GOT3 (cell line): ENCODE data around the gene SH3RF1.

ENCODE experiments used
- DNase-seq: peaks from one replicate; lab custom pipeline; 2025; ENCODE audit warnings: mixed read lengths; lab: John Stamatoyannopoulos, UW

The SH3RF1 gene

DNA sequence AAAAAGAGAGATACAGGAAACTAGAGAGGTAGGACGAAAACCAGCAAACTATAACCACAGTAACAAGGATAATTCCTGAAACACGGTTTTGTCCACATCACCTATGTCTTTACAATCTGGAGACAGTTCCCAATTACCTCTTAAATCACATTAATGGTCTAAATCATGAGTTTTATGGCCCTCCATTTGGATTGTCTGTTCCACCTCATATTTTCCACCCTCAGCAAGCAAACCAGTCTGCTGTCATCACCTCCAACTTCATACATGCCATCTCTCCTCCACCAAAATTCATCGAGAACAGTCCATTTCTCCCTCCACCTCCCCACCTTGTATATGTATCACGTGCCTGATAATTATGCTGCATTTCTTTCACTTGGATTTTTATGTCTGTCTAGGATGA lies 107.3 kb downstream of the SH3RF1 start:
- no peak for DNase-seq

DNA sequence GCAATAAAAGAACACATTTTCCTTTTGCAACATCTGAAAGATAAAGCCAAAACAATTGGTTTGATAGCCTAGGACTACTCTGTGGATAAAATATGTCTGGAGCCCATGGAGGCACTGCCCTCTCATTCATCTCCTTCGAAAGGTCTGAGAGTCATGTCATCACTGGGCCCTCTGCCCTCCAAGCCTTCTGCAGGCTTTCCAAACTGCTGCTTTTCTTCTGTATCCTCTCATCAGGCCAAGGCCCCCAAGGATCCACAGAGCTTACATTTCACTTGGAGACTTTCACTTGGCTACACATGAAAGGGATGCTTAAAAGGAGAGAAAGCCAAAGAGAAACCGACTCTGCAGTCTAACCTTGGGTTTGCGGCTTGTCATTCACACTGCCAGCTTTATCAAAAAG lies 109.9 kb downstream of the SH3RF1 start:
- DNase-seq: no peak

DNA sequence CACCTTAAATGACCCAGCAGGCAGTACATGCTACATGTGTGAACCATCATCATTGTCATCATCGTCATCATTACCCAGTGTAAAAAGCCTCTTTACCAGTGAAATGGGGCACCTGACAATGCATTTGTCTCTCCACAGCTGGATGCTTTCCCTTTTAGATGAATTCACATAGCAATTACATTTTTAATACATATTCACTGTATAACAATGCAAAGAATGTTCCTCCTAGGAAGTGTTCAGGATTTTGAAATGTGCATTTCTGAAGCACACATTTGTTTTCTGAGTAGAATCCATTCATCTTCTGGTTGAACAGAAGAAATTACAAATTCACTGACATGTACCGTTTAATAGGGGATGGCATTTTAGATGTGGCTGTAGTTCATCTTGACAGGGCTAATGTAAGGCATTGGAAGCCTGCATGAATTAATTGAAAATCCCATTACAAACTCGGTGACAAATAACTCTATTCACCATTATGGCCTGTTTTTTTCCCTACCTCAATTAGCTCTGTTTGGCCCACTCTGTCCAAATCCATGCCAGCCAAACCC lies 111.1 kb downstream of the SH3RF1 start:
- no peak for DNase-seq

DNA sequence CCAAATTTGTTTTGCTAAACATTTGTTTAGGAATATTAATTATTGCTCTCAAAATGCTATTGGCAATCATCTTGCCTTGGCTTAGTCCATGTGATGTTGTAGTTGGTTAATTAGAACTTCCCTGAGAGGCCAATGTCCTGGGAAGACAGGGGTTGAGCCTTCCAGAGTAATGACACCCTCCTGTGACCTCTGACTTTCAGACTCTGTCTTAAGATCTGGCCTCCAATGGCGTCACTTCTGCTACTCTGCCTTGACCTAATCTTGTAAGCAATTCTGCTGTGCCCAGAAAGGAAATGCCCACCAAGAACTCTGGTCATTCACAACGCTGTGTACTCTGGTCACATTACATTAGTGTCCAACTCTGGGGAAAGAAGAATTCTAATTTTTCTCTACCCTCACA lies 111.9 kb downstream of the SH3RF1 start:
- no peak for DNase-seq

DNA sequence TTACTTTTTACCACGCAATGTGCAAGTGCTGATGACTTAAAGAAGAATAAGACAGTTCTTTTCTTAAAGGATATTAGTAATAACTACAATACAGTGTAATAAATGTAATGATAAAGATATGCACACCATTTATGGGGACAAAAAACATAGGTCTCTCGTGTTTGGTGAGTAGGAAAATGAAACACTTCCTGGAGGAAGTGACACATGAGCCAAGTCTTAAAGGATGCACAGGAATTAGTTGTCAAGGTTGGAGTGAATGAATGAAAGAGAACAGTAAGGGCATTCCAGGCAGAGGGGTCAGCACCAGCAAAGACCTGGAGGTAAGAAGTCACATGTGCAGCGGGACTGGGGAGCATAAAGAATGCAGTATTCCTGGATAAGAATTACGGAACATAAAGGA lies 112.7 kb downstream of the SH3RF1 start:
- DNase-seq: no peak

DNA sequence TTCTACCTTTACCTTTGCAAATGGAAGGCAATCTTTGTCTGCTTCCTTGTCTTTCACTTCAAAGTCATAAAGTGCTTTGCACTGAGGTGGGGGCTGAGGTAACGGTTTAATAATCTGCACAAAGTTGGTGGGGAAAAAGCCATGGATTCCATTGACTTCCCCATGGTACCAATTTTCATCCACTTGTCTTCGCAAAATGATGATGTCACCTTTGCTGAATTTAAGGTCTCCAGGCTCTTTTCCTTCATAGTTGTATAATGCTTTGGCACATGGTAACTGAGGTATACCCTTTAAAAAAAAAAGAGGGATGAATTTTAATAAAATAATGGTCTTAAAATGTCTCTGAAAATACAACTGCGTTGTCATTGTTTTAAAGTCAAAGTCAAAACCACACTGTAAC lies 114.4 kb downstream of the SH3RF1 start:
- no peak for DNase-seq

DNA sequence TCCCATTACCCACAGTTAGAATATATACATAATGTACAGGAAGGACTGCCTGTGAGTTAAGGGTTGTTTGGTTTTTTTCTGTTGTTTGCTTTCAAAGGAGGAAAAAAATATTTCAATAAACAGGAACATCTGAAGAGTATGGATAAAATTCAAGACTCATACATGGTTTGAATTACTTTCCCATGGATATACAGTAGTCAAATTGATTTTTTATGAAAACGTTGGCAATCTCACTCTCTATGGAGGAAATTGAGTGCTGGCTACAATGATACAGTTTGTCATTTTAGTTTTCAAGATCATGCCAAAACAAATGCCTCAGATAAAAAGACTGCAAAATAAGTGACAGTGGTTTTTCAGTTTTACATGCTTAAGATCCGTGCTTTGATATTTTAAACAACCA lies 116.6 kb downstream of the SH3RF1 start:
- DNase-seq: no peak

DNA sequence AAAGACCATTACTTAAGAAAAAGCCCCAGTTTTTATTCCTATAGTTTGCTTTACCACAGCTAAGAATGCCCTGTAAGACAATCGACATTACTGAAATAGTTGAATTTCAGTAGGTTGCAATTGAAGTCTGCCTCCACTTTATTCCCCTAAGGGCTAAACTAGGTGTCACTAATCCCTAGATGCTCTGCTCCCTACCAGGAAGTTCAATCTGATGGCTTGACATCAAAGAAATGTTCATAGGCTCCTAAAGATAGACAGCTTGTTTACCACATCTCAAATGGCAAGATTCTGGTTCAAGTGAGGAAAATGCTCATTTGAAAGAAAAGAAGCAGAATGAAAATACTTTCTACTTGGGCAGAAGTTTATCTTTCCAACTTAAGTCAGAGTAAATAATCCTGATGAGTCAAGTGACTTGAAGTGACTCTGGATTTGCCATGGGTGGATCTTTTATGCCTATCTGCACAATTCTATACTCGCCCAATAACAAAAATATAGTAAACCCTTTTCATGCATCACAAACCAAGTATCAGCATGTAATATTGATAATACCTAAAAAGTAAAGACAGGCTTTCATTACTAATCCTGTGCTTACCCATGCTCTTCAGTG lies 117.2 kb downstream of the SH3RF1 start:
- DNase-seq: no peak

DNA sequence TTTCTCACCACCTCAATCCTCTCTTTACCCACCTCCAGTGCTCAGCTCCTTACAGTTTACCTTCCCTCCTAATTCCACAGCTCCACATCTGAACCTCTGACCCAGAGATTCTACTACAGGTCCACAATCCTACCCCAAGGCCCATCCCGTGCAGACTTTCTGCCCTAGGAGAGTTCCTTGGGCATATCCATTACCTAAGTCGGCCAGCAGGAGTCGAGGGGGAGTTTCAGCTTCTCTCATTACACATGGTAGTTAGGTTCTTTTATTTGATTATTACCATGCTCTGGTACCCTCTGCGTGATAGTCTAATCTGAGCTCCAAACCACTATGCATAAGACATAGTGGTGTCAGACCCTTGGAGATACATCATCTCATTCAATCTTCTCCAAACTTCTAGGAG lies 117.9 kb downstream of the SH3RF1 start:
- no peak for DNase-seq

DNA sequence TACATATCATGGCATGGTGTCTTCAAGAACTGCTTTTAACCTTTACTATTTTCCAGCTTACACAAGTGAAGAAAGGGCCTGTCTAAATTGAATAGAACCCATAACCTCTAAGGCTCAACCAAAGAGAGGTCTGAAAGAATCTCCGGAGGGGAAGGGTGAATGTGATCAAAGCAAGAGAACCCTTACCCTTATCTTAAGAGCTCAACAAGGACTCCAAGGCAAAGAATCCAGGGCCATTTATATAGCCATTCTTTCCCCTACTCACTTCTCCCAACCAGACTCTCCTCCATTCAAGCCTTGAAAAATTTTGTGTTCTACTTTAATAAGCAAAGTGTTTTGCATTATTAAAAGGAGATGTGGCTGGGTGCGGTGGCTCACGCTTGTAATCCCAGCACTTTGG lies 118.7 kb downstream of the SH3RF1 start:
- DNase-seq: no peak

DNA sequence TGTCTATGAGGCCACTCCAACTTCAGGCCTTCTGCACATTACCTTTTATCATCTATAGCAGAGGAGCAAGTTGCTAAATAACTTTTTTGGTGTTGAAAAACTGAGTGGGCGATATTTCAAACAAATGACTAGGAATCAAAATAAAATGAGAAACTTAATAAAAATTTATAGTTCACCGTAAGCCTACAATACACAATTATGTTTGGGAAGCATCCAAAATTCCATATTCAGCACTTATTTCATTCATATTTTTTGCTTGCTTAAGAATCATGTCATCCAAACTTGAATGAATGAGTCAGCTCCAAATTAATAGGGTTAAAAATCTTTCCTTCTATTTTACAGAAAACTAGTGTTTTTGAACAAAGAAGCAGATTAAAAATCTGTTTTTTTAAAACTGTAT lies 119.1 kb downstream of the SH3RF1 start:
- DNase-seq: no peak

DNA sequence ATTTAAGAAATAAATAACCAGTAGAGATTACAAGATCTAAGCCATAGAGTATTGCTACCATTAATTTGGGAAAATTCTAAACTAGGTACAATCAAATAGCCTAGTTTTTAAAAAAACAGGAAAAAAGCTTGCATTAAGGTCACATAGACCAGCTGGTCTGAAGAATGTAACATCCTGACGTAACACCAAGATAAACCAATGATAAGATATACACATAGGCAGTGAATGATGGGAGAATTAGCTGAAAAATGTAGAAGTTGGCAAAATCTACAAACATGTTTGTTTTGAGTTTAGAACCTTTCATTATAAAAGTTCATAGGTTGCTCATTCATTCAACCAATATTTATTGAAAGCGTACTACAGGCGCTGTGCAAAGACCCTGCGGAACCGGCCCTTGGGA lies 120.0 kb downstream of the SH3RF1 start:
- no peak for DNase-seq

DNA sequence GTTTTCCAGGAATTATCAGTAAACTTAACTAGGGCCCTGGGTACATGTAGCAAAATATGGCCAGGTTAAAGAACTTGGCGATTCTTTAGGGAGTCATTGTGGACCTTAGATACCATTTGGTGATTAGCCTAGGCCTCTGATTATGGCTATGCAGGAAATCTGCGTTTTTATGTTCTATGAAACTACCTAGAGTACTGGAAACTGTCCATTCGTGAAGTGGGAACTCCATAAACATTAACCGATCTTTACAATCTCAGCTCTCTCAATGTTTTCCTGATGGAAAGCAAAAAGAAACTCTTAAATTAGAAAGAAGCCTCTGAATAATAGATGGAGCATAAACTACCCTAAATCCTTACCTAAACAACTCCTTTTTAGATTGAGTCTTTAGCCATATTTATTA lies 121.9 kb downstream of the SH3RF1 start:
- no peak for DNase-seq

DNA sequence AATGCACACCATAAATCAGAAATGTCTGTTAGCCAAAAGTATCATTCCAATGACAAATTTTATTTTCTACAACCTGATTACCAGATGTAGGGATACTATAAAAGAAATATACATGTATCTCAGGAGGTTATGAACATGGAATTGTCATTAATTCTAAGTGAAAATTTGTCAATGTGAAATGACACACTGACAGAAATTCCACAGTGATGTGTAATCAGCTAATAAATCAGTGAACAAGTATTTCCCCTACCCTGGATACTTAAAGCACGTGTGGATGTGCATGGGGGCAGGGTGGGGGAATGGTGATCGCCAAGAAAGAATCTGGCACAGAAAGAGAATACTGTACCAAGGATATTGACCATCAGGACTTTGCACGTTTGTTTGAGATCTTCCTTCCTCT lies 123.6 kb downstream of the SH3RF1 start:
- DNase-seq: no peak

DNA sequence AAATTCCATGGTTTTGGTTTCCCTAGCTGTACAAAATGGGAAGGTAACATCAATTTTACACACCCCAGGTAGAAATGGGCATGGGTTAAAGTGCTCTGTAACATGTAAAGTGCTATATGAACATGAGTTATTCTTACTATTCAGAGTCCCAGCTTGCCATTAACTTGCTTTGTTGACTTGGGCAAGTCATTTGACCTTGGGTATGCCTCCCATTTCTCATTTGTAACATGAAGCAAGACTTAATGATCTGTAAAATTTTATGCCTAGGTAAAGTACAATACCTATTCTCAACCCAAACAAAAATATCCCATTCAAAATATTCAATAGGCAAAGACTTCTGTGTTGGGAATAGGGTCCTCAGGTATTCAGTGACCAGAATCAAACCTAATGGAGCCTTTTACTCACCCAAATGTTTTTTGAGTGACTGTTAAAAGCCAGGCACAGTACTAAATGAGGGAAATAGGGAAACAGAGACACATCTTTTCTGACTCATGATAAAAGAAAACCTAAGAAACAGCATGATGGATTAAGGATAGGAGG lies 126.6 kb downstream of the SH3RF1 start:
- DNase-seq: no peak

DNA sequence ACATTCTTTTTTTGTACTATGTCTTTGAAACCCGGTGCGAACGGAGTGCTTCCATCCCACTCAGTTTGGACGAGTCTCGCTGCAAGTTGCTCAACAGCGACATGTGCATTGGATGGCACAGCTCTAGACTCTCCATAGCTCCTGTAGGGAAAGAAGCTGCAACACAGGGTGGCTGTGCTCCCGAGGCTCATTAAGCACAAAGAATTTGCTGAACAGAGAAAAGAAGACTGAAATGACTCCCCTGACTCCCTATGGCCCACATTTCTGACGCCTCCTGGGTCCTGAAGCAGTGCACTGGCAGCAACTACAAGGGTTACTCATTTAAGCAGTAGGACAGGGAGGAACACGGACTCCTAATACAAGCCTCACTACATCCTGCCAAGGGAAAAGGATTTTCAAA lies 127.4 kb downstream of the SH3RF1 start:
- DNase-seq: no peak

DNA sequence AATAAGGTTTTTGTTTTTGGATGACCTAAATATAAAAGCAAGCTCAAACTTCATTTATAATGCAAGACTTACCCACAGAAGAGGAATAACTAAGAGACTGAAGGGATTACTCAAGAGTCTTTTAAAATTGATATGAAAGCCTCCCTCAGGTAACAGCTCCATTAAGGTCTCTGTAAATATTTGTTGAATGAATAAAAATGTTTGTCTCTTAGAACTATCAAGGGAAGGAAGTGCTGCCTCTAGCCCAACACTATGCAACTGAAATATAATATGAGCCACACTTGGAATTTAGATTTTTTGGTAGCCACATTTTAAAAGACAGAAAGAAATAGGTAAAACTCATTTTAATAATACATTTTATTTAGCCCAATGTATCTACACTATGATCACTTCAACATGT lies 127.8 kb downstream of the SH3RF1 start:
- no peak for DNase-seq

DNA sequence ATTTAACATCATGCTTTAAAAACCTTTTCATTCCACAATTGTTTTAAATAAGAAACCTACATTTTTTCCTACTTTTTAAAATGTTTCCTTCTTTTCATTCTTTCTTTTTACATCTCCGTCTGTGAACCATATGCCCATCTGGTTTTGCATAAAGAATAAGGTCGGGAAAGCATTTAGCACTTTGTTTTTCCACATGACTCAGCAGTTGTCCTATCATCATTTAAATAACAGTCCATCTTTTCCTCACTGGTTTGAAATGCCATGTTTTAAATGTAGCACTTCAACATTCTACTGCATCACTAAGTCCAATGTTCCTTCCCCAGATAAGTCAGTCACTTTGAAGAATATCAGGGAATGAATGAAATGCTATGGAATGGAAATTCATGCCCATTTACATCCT lies 128.4 kb downstream of the SH3RF1 start:
- DNase-seq: no peak

DNA sequence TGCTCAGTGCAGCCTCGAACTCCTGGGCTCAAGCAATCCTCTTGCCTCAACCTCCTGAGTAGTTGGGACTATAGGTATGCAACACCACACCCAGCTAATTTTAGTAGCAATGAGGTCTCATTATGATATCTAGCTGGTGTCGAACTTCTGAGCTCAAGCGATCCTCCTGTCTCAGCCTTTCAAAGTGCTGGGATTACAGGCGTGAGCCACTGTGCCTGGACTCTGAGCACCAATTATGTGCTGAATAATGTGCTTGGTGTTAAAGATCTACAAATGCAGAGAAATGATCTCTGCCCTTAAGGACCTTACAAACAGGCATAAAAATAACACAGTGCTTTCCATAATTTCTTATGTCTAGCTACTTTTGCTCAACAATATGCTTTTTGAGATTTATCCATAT lies 131.7 kb downstream of the SH3RF1 start:
- DNase-seq: no peak

DNA sequence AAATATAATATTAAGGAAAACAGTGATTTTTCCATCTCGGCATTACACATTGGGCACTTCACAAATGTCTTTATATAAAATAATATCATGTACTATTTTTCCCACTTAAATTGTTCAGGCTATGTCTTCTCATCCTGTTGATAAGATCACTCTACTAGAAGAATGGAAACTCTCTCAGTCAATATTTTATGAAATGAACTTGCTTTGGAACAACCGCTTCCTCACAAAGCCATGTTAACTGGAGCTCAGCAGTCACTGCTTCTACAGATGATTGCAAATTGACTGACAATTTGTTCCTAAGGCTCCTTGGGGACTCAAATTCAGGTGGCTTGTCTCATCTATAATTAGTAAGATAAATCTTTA lies 133.2 kb downstream of the SH3RF1 start:
- DNase-seq: no peak

DNA sequence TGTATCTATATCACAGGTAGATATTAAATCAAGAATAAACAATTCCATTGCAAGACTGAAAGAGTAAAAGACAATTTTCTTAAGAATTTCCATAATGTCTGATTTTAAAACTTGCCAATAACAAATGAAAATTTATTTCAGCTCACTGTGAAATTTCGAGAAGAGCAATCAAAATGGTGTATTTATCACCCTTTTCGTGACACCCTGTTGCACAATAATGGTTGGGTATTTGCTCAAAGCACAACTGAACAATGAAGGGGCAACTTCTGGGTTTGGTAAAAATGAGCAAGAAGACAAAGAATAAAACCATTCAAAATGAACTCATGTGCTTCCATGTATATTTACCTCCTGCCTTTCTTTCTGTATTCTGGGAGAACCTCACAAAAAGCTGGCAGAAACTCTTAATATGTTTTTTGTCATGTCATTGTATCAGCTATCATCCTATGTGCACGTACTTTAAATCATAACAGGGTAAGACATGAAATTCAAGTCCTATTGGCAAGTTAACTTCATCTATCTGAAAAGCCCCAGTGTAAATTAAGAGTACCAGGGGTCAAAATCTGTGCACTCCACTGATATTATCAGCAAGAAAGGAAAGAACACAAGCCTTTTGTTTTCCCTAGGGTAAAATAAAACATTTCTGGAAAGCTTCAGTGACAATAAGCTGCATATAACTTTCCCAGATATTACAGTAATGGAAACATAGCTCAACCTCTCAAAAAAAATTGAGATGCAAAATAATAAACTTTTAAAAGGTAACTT lies 133.8 kb downstream of the SH3RF1 start:
- no peak for DNase-seq

DNA sequence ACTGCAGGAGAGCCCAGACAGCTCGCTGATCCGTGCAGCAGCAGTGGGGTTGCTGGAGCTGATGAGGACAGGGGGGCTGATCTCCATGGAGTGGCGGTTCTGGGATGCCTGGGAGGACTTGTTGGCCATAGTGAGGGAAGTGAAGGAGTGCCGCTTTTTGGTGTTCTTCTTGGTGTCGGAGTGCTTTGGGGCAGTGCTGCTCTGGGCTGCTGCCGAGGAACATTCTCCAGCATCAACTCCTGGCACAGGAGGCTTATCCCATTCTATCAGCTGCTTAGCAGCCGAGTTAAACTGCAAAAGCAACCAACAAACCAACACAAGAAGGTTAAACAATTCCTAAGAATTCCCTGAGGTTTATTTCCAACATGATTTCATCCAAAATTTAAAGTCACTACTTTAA lies 134.4 kb downstream of the SH3RF1 start:
- no peak for DNase-seq

DNA sequence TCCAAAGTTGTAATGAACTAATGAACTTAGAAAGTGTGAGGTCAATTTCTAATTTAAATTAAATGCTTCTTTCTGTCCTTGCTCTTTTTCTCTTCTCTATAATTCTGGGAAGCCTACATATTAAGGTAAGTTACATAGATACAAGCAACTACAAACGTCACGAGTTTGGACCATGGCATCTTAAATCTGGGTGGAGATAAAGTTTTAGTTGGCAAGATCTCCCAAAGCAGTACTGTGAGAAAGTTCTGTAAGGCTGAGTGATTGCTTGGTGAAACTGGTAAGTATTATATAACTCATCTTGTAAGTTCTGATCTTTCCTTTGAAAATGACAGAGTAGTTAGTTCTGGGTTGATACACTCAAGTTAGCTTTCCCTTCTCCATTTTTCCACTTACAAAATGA lies 135.0 kb downstream of the SH3RF1 start:
- no peak for DNase-seq

DNA sequence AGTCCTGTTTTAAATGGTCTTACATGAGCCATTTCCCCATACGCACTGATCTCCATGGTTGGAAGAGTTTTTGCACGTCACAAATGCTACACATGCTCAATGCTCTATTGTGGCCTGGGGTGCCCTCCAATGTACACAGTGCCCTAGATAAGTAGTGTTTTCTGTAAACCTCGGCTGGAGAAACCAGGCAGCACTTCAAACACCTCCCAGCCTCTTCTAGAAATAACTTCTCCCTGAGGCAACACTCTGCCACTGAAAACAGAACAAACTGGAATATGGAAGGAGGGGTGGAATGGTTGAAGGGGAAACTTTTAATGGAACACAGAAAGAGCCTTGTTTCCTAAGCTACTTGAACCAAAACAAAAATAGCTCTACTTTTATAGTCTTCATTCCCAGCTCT lies 136.8 kb downstream of the SH3RF1 start:
- no peak for DNase-seq
